ENCODE measurements around the gene ZKSCAN7. TPM values are rescaled to one million over a fixed set of nuclear protein-coding genes. Genes with fewer than 3 reads are reported as not detected.
"Not testable (repeated sequence)": the region's sequence is repeated elsewhere in the genome, so short reads cannot be mapped to it uniquely, and the experiment has no call there.

Gene ZKSCAN7
- total and polyA plus RNA-seq, 2 experiments from 2014 or later, result 6.0 to 9.9 TPM

DNA sequence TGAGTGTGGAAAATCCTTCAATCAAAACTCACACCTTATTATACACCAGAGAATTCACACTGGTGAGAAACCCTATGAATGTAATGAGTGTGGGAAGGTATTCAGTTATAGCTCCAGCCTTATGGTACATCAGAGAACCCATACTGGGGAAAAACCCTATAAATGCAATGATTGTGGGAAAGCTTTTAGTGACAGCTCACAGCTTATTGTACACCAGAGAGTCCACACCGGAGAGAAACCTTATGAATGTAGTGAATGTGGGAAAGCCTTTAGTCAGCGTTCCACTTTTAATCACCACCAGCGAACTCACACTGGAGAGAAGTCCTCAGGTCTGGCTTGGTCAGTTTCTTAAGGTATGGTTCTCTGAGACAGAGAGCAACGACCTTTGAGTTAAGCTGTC lies 16.0 kb downstream of the ZKSCAN7 start:
- no peak overlapping the region for H2AFZ ChIP-seq
- peaks cover 15% of the 10 kb centered on the region for H3K9me3 ChIP-seq (ENCODE audit: low read depth)
- no peaks in the 10 kb centered on the region for H3K4me1 ChIP-seq (ENCODE audit: insufficient read depth)
- no peaks in the 10 kb centered on the region for H3K27me3 ChIP-seq
- H3K27ac ChIP-seq, result no peak overlapping the region
- no peak for TF ChIP-seq EZH2 (IDR thresholded peaks at IDR 0.05; ENCODE audit: borderline replicate concordance)
- TF ChIP-seq CTCF (IDR thresholded peaks at IDR 0.05; ENCODE audit: poor library complexity), result no peak
- no peak for TF ChIP-seq EZH2phosphoT487 (IDR thresholded peaks at IDR 0.05; ENCODE audit: low read depth, severe bottlenecking, unreplicated experiment)
- H3K4me2 ChIP-seq, result no peak overlapping the region
- no peak for DNase-seq (ENCODE audit: low spot score)
- H4K20me1 ChIP-seq (ENCODE audit: insufficient read depth, poor library complexity, severe bottlenecking), result no peaks in the 10 kb centered on the region
- no peaks in the 10 kb centered on the region for H3K79me2 ChIP-seq
- 98% methylated on average over 4 of the region's 4 CpGs for WGBS (ENCODE audit: low lambda C conversion rate, missing lambda C conversion rate)
- peaks cover 5% of the 10 kb centered on the region for H3K36me3 ChIP-seq (replicated peaks; ENCODE audit: insufficient read depth, low read depth)
- H3K4me3 ChIP-seq, result no peak overlapping the region
- H3K9me2 ChIP-seq (replicated peaks; ENCODE audit: insufficient read depth), result no peaks in the 10 kb centered on the region

DNA sequence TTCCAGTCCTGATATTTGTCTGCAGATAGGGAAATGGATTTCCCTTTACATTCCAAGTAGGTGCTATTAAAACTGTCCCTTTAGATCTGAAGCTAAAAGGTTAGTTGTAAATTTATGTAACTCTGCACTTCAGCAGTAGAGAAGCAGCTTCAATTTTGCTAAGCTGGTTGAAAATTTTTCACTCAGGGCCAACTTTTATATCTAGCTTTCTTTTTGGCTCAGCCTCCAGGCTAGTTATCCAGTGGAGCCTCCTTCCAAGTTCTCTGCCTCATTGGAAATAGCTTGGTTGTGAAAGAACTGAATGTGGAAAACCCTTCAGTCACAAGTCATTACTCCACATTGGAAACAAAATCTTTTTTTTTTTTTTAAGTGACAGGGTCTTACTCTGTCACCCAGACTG lies 21.6 kb downstream of the ZKSCAN7 start:
- no peaks in the 10 kb centered on the region for H3K9me2 ChIP-seq (replicated peaks; ENCODE audit: insufficient read depth)
- H3K4me2 ChIP-seq, result no peak overlapping the region
- H3K79me2 ChIP-seq, result no peaks in the 10 kb centered on the region
- H3K4me1 ChIP-seq (ENCODE audit: insufficient read depth), result no peaks in the 10 kb centered on the region
- no peak overlapping the region for H3K27ac ChIP-seq
- no peak overlapping the region for H3K4me3 ChIP-seq
- no peaks in the 10 kb centered on the region for H4K20me1 ChIP-seq (ENCODE audit: insufficient read depth, poor library complexity, severe bottlenecking)
- H3K27me3 ChIP-seq, result no peaks in the 10 kb centered on the region
- no peaks in the 10 kb centered on the region for H3K9me3 ChIP-seq (ENCODE audit: low read depth)
- H2AFZ ChIP-seq, result no peak overlapping the region
- no peak for DNase-seq (ENCODE audit: low spot score)
- H3K36me3 ChIP-seq (replicated peaks; ENCODE audit: insufficient read depth, low read depth), result no peaks in the 10 kb centered on the region
- no peak for TF ChIP-seq CTCF (IDR thresholded peaks at IDR 0.05; ENCODE audit: poor library complexity)
- TF ChIP-seq EZH2phosphoT487 (IDR thresholded peaks at IDR 0.05; ENCODE audit: low read depth, severe bottlenecking, unreplicated experiment), result no peak
- TF ChIP-seq EZH2 (IDR thresholded peaks at IDR 0.05; ENCODE audit: borderline replicate concordance), result no peak

GRCh38 chr3:44577354-44577952 lies 22.5 kb downstream of the ZKSCAN7 start:
- not testable (repeated sequence) for H3K4me2 ChIP-seq; H3K27me3 ChIP-seq; H3K9me3 ChIP-seq (ENCODE audit: low read depth); H3K4me1 ChIP-seq (ENCODE audit: insufficient read depth); H2AFZ ChIP-seq; H3K79me2 ChIP-seq; DNase-seq (ENCODE audit: low spot score); H3K4me3 ChIP-seq; H4K20me1 ChIP-seq (ENCODE audit: insufficient read depth, poor library complexity, severe bottlenecking); H3K27ac ChIP-seq; H3K36me3 ChIP-seq (replicated peaks; ENCODE audit: insufficient read depth, low read depth); H3K9me2 ChIP-seq (replicated peaks; ENCODE audit: insufficient read depth)
- WGBS (ENCODE audit: low lambda C conversion rate, missing lambda C conversion rate), result 97% methylated on average over 9 of the region's 11 CpGs

DNA sequence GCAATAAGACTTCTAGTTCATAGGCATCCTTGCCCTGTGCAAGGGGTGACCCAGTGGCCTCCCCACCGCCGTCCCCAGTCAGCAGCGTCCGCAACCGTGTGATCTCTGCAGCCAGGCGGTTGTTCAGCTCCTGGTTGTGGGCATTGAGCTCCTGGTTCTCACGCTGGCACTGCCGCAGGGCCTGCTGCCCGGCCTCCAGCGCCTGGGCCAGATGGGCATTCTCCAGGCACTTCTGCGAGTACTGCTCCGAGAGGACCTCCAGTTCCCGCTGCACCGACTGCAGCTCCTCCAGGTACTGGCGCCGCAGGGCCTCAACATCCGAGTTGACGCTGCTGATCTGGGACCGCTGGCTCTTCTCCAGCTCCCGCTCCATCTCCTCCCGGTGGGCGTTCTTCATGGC lies 23.3 kb downstream of the ZKSCAN7 start:
- not testable (repeated sequence) for H2AFZ ChIP-seq; H3K36me3 ChIP-seq (replicated peaks; ENCODE audit: insufficient read depth, low read depth); DNase-seq (ENCODE audit: low spot score); H3K9me3 ChIP-seq (ENCODE audit: low read depth); H3K27me3 ChIP-seq; H3K4me1 ChIP-seq (ENCODE audit: insufficient read depth); H3K4me2 ChIP-seq; H3K9me2 ChIP-seq (replicated peaks; ENCODE audit: insufficient read depth); H3K4me3 ChIP-seq; H3K79me2 ChIP-seq; H3K27ac ChIP-seq; H4K20me1 ChIP-seq (ENCODE audit: insufficient read depth, poor library complexity, severe bottlenecking)
- 95% methylated on average over 22 of the region's 22 CpGs for whole genome bisulfite sequencing (ENCODE audit: low lambda C conversion rate, missing lambda C conversion rate)

GRCh38 chr3:44578924-44579515 lies 24.0 kb downstream of the ZKSCAN7 start:
- H2AFZ ChIP-seq; H3K27ac ChIP-seq; H4K20me1 ChIP-seq (ENCODE audit: insufficient read depth, poor library complexity, severe bottlenecking); H3K36me3 ChIP-seq (replicated peaks; ENCODE audit: insufficient read depth, low read depth); DNase-seq (ENCODE audit: low spot score); H3K4me2 ChIP-seq; H3K4me1 ChIP-seq (ENCODE audit: insufficient read depth); H3K9me3 ChIP-seq (ENCODE audit: low read depth); H3K4me3 ChIP-seq; H3K9me2 ChIP-seq (replicated peaks; ENCODE audit: insufficient read depth); H3K27me3 ChIP-seq; H3K79me2 ChIP-seq: not testable (repeated sequence)
- 98% methylated on average over 27 of the region's 37 CpGs for WGBS (ENCODE audit: low lambda C conversion rate, missing lambda C conversion rate)

GRCh38 chr3:44579749-44580148 lies 24.8 kb downstream of the ZKSCAN7 start:
- H3K4me1 ChIP-seq (ENCODE audit: insufficient read depth); H3K9me2 ChIP-seq (replicated peaks; ENCODE audit: insufficient read depth); H3K27ac ChIP-seq; DNase-seq (ENCODE audit: low spot score); H4K20me1 ChIP-seq (ENCODE audit: insufficient read depth, poor library complexity, severe bottlenecking); H3K4me3 ChIP-seq; H3K36me3 ChIP-seq (replicated peaks; ENCODE audit: insufficient read depth, low read depth); H3K4me2 ChIP-seq; H2AFZ ChIP-seq; H3K9me3 ChIP-seq (ENCODE audit: low read depth); H3K79me2 ChIP-seq; H3K27me3 ChIP-seq: not testable (repeated sequence)
- 99% methylated on average over 10 of the region's 15 CpGs for WGBS (ENCODE audit: low lambda C conversion rate, missing lambda C conversion rate)

DNA sequence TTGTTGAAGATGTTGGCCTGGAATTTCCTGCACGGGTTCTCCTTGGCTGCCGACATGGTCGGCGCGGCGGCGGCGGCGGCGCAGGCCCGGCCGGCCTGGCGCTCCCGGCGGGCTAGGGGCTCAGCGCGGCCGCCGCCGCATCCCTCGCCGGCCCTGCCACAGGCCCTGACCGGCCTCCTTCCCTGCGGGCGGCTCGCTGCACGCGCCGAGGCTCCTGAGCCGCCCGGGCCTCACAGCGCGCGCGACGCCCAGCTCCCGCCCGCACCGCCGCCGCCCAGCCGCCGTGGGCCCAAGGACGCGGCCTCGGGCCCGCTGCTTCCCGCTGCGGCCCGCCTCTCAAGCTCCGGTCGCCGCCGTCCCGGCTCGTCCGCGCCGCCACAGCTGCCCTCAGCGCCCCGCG lies 26.0 kb downstream of the ZKSCAN7 start:
- DNase-seq (ENCODE audit: low spot score); H3K27ac ChIP-seq; H3K9me3 ChIP-seq (ENCODE audit: low read depth); H3K4me2 ChIP-seq; H3K4me3 ChIP-seq; H3K79me2 ChIP-seq; H3K27me3 ChIP-seq; H2AFZ ChIP-seq; H3K9me2 ChIP-seq (replicated peaks; ENCODE audit: insufficient read depth); H3K36me3 ChIP-seq (replicated peaks; ENCODE audit: insufficient read depth, low read depth); H4K20me1 ChIP-seq (ENCODE audit: insufficient read depth, poor library complexity, severe bottlenecking); H3K4me1 ChIP-seq (ENCODE audit: insufficient read depth): not testable (repeated sequence)
- WGBS (ENCODE audit: low lambda C conversion rate, missing lambda C conversion rate), result 97% methylated on average over 49 of the region's 62 CpGs
